ENCODE data around the gene ZNF385A. TPM values are rescaled to one million over a fixed set of nuclear protein-coding genes. Genes with fewer than 3 reads are reported as not detected.

ZNF385A gene
- polyA plus RNA-seq, 2 donors: 44.6 to 49.9 TPM

- 92% methylated on average over 7 of the region's 7 CpGs for WGBS, 2 donors
- H3K9me3 ChIP-seq (ENCODE audit: control insufficient read depth in 2 of 2, insufficient read depth in 1 of 2, low read depth in 1 of 2, low read length in 1 of 2): no peaks in the 10 kb centered on the region
- peaks cover 5 to 26% of the 10 kb centered on the region in 2 donors for H3K36me3 ChIP-seq (ENCODE audit: control insufficient read depth in 2 of 2, insufficient read depth in 2 of 2, low read length in 1 of 2)
- no peak overlapping the region for H3K27ac ChIP-seq (ENCODE audit: low read depth in 2 of 2, low read length in 1 of 2)
- no peak overlapping the region for H3K4me3 ChIP-seq (ENCODE audit: low read depth in 1 of 2, low read length in 2 of 2)
- peaks cover 0 to 2% of the 10 kb centered on the region in 2 donors for H3K4me1 ChIP-seq (ENCODE audit: control insufficient read depth in 2 of 2, insufficient read depth in 2 of 2, low read length in 1 of 2)
- no peaks in the 10 kb centered on the region for H3K27me3 ChIP-seq (ENCODE audit: control insufficient read depth in 1 of 2, insufficient read depth in 2 of 2, low read length in 2 of 2)
Measured at GRCh38 chr12:54405573-54405972, 21.0 kb upstream of the ZNF385A start.

- Histone ChIP-seq H3K36me3 (ENCODE audit: control insufficient read depth in 2 of 2, insufficient read depth in 2 of 2, low read length in 1 of 2) (peaks cover 5 to 26% of the 10 kb centered on the region in 2 donors), H3K9me3 (ENCODE audit: control insufficient read depth in 2 of 2, insufficient read depth in 1 of 2, low read depth in 1 of 2, low read length in 1 of 2) (no peaks in the 10 kb centered on the region), H3K4me3 (ENCODE audit: low read depth in 1 of 2, low read length in 2 of 2) (no peak overlapping the region), H3K27me3 (ENCODE audit: control insufficient read depth in 1 of 2, insufficient read depth in 2 of 2, low read length in 2 of 2) (no peaks in the 10 kb centered on the region), H3K4me1 (ENCODE audit: control insufficient read depth in 2 of 2, insufficient read depth in 2 of 2, low read length in 1 of 2) (peaks cover 0 to 2% of the 10 kb centered on the region in 2 donors), H3K27ac (ENCODE audit: low read depth in 2 of 2, low read length in 1 of 2) (peak overlapping the region in 1 of 2 donors; percentile 40)
- 87 to 88% methylated on average over 10 of the region's 10 CpGs for WGBS, 2 donors
Measured at GRCh38 chr12:54405106-54405505, 20.6 kb upstream of the ZNF385A start.

- Histone ChIP-seq H3K9me3 (ENCODE audit: control insufficient read depth in 2 of 2, insufficient read depth in 1 of 2, low read depth in 1 of 2, low read length in 1 of 2) (no peaks in the 10 kb centered on the region), H3K27ac (ENCODE audit: low read depth in 2 of 2, low read length in 1 of 2) (peak overlapping the region in 1 of 2 donors; percentile 3), H3K4me3 (ENCODE audit: low read depth in 1 of 2, low read length in 2 of 2) (no peak overlapping the region), H3K27me3 (ENCODE audit: control insufficient read depth in 1 of 2, insufficient read depth in 2 of 2, low read length in 2 of 2) (no peaks in the 10 kb centered on the region), H3K4me1 (ENCODE audit: control insufficient read depth in 2 of 2, insufficient read depth in 2 of 2, low read length in 1 of 2) (peaks cover 0 to 2% of the 10 kb centered on the region in 2 donors), H3K36me3 (ENCODE audit: control insufficient read depth in 2 of 2, insufficient read depth in 2 of 2, low read length in 1 of 2) (peaks cover 5 to 26% of the 10 kb centered on the region in 2 donors)
- WGBS, 2 donors: 48 to 63% methylated on average over 8 to 11 of the region's 11 CpGs
Measured at GRCh38 chr12:54404061-54405004, 19.8 kb upstream of the ZNF385A start.

- Histone ChIP-seq H3K27me3 (ENCODE audit: control insufficient read depth in 1 of 2, insufficient read depth in 2 of 2, low read length in 2 of 2) (no peaks in the 10 kb centered on the region), H3K4me3 (ENCODE audit: low read depth in 1 of 2, low read length in 2 of 2) (no peak overlapping the region), H3K9me3 (ENCODE audit: control insufficient read depth in 2 of 2, insufficient read depth in 1 of 2, low read depth in 1 of 2, low read length in 1 of 2) (no peaks in the 10 kb centered on the region), H3K27ac (ENCODE audit: low read depth in 2 of 2, low read length in 1 of 2) (no peak overlapping the region), H3K4me1 (ENCODE audit: control insufficient read depth in 2 of 2, insufficient read depth in 2 of 2, low read length in 1 of 2) (no peaks in the 10 kb centered on the region), H3K36me3 (ENCODE audit: control insufficient read depth in 2 of 2, insufficient read depth in 2 of 2, low read length in 1 of 2) (peaks cover 9 to 24% of the 10 kb centered on the region in 2 donors)
- 89 to 91% methylated on average over 2 of the region's 2 CpGs for WGBS, 2 donors
Measured at GRCh38 chr12:54401119-54401518, 16.6 kb upstream of the ZNF385A start.

- Histone ChIP-seq H3K27me3 (ENCODE audit: control insufficient read depth in 1 of 2, insufficient read depth in 2 of 2, low read length in 2 of 2) (no peaks in the 10 kb centered on the region), H3K4me1 (ENCODE audit: control insufficient read depth in 2 of 2, insufficient read depth in 2 of 2, low read length in 1 of 2) (no peaks in the 10 kb centered on the region), H3K27ac (ENCODE audit: low read depth in 2 of 2, low read length in 1 of 2) (no peak overlapping the region), H3K9me3 (ENCODE audit: control insufficient read depth in 2 of 2, insufficient read depth in 1 of 2, low read depth in 1 of 2, low read length in 1 of 2) (no peaks in the 10 kb centered on the region), H3K36me3 (ENCODE audit: control insufficient read depth in 2 of 2, insufficient read depth in 2 of 2, low read length in 1 of 2) (peaks cover 9 to 18% of the 10 kb centered on the region in 2 donors), H3K4me3 (ENCODE audit: low read depth in 1 of 2, low read length in 2 of 2) (no peak overlapping the region)
- 63 to 72% methylated on average over 8 of the region's 8 CpGs for WGBS, 2 donors
Measured at GRCh38 chr12:54398995-54399793, 14.7 kb upstream of the ZNF385A start.

GRCh38 chr12:54398218-54398617, 13.7 kb upstream of the ZNF385A start:
- no peak overlapping the region for H3K4me3 ChIP-seq (ENCODE audit: low read depth in 1 of 2, low read length in 2 of 2)
- H3K27ac ChIP-seq (ENCODE audit: low read depth in 2 of 2, low read length in 1 of 2): no peak overlapping the region
- no peaks in the 10 kb centered on the region for H3K9me3 ChIP-seq (ENCODE audit: control insufficient read depth in 2 of 2, insufficient read depth in 1 of 2, low read depth in 1 of 2, low read length in 1 of 2)
- H3K27me3 ChIP-seq (ENCODE audit: control insufficient read depth in 1 of 2, insufficient read depth in 2 of 2, low read length in 2 of 2): no peaks in the 10 kb centered on the region
- H3K4me1 ChIP-seq (ENCODE audit: control insufficient read depth in 2 of 2, insufficient read depth in 2 of 2, low read length in 1 of 2): peaks cover 0 to under 1% of the 10 kb centered on the region in 2 donors
- WGBS, 2 donors: 92 to 97% methylated on average over 2 of the region's 2 CpGs
- H3K36me3 ChIP-seq (ENCODE audit: control insufficient read depth in 2 of 2, insufficient read depth in 2 of 2, low read length in 1 of 2): peaks cover 9 to 15% of the 10 kb centered on the region in 2 donors

- no peaks in the 10 kb centered on the region for H3K27me3 ChIP-seq (ENCODE audit: control insufficient read depth in 1 of 2, insufficient read depth in 2 of 2, low read length in 2 of 2)
Measured at GRCh38 chr12:54397157-54397556, 12.6 kb upstream of the ZNF385A start.

GRCh38 chr12:54395545-54395944, 11.0 kb upstream of the ZNF385A start:
- Histone ChIP-seq H3K4me3 (ENCODE audit: low read depth in 1 of 2, low read length in 2 of 2) (no peak overlapping the region), H3K36me3 (ENCODE audit: control insufficient read depth in 2 of 2, insufficient read depth in 2 of 2, low read length in 1 of 2) (peaks cover 4% of the 10 kb centered on the region in 2 donors), H3K27me3 (ENCODE audit: control insufficient read depth in 1 of 2, insufficient read depth in 2 of 2, low read length in 2 of 2) (no peaks in the 10 kb centered on the region), H3K27ac (ENCODE audit: low read depth in 2 of 2, low read length in 1 of 2) (no peak overlapping the region), H3K9me3 (ENCODE audit: control insufficient read depth in 2 of 2, insufficient read depth in 1 of 2, low read depth in 1 of 2, low read length in 1 of 2) (no peaks in the 10 kb centered on the region), H3K4me1 (ENCODE audit: control insufficient read depth in 2 of 2, insufficient read depth in 2 of 2, low read length in 1 of 2) (peaks cover 0 to 6% of the 10 kb centered on the region in 2 donors)

More at GRCh38 chr12:54397157-54397556, 12.6 kb upstream of the ZNF385A start:
- 72 to 89% methylated on average over 1 of the region's 1 CpG for WGBS, 2 donors
- H3K36me3 ChIP-seq (ENCODE audit: control insufficient read depth in 2 of 2, insufficient read depth in 2 of 2, low read length in 1 of 2): peaks cover 4 to 12% of the 10 kb centered on the region in 2 donors
- no peak overlapping the region for H3K27ac ChIP-seq (ENCODE audit: low read depth in 2 of 2, low read length in 1 of 2)
- H3K9me3 ChIP-seq (ENCODE audit: control insufficient read depth in 2 of 2, insufficient read depth in 1 of 2, low read depth in 1 of 2, low read length in 1 of 2): no peaks in the 10 kb centered on the region
- peaks cover 0 to 6% of the 10 kb centered on the region in 2 donors for H3K4me1 ChIP-seq (ENCODE audit: control insufficient read depth in 2 of 2, insufficient read depth in 2 of 2, low read length in 1 of 2)
- no peak overlapping the region for H3K4me3 ChIP-seq (ENCODE audit: low read depth in 1 of 2, low read length in 2 of 2)

- Histone ChIP-seq H3K4me1 (ENCODE audit: control insufficient read depth in 2 of 2, insufficient read depth in 2 of 2, low read length in 1 of 2) (peaks cover 0 to 10% of the 10 kb centered on the region in 2 donors), H3K27me3 (ENCODE audit: control insufficient read depth in 1 of 2, insufficient read depth in 2 of 2, low read length in 2 of 2) (no peaks in the 10 kb centered on the region), H3K9me3 (ENCODE audit: control insufficient read depth in 2 of 2, insufficient read depth in 1 of 2, low read depth in 1 of 2, low read length in 1 of 2) (no peaks in the 10 kb centered on the region), H3K27ac (ENCODE audit: low read depth in 2 of 2, low read length in 1 of 2) (no peak overlapping the region), H3K4me3 (ENCODE audit: low read depth in 1 of 2, low read length in 2 of 2) (no peak overlapping the region), H3K36me3 (ENCODE audit: control insufficient read depth in 2 of 2, insufficient read depth in 2 of 2, low read length in 1 of 2) (peaks cover 4% of the 10 kb centered on the region in 2 donors)
- 91 to 93% methylated on average over 1 of the region's 1 CpG for WGBS, 2 donors
Measured at GRCh38 chr12:54394986-54395385, 10.5 kb upstream of the ZNF385A start.

Measured in esophagus (tissue), 2 donors.